H1 (cell line): ENCODE data around the gene SLC22A23. TPM values are rescaled to one million over a fixed set of nuclear protein-coding genes. Genes with fewer than 3 reads are reported as not detected.

Experiments used
- polyA plus RNA-seq, 7 experiments: library from polyadenylated mRNA; depleted of rRNA in 3 of 7; stranded (reverse) in 5 of 7; unstranded in 2 of 7; fragments of >200 nt in 5 of 7; fragments of 200-250 nt in 2 of 7; gene quantifications; 1 replicate in 5 of 7; 2 replicates in 1 of 7; 4 replicates in 1 of 7; pipeline versions ENCODE4 v1.2.1 to v1.2.3, GENCODE V29; 2011 to 2013; ENCODE audit warnings: missing spikeins in 2 of 7, mixed read lengths in 2 of 7
- total RNA-seq: library from RNA; stranded (reverse); fragmentation: NEBNext Ultra II Directional; extraction: Animal tissue kit (Norgen Biotek cat#: 25700); gene quantifications from 2 replicates; pipeline ENCODE4 v1.2.1, GENCODE V29; 2021
- TF ChIP-seq, protein P1 (sequence below): fragments of 300-600 bp; sonication (generic); IDR thresholded peaks from 2 replicates; pipeline ENCODE4 v1.7.1; 2012; ENCODE audit warnings: low read length, moderate library complexity, mild to moderate bottlenecking, inconsistent platforms; ENCODE audit not compliant: insufficient replicate concordance

The SLC22A23 gene
- total and polyA plus RNA-seq, 2 of the 8 experiments (the other 6 are each of a cell fraction or from before 2014, with no cell fraction given), result 9.9 to 38.4 TPM

DNA sequence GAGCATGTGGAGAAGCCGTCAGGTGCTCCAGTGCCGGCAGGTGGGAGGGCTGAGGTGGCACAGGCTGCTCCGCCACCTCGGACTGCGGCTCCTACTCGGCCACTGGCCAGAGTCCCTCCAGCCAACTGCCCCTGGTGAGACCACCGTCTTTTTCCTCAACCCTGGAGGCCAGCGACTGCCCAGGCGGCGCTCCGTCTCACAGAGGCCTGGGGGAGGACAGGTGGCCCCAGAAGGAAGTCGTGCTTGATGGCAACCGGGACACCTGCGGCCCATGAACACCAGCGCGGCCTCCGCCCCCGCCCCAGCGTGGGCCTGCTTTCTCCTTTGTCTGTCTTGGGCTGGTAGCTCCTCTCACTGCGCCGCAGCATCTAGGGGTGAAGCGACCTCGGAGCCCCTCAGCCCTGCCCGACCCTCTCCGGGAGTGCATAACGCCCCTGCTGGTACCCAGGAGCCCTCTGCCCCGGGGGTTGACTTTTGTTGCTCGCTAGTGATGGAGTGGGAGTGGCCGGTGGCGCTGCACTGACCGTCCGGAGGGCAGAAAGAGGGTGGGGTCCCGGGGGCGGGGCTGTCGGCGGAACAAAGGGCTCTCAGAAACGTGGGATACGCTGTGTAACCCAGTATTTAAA, 228.7 kb downstream of the SLC22A23 start (continued):
- TF ChIP-seq, protein P1, sequence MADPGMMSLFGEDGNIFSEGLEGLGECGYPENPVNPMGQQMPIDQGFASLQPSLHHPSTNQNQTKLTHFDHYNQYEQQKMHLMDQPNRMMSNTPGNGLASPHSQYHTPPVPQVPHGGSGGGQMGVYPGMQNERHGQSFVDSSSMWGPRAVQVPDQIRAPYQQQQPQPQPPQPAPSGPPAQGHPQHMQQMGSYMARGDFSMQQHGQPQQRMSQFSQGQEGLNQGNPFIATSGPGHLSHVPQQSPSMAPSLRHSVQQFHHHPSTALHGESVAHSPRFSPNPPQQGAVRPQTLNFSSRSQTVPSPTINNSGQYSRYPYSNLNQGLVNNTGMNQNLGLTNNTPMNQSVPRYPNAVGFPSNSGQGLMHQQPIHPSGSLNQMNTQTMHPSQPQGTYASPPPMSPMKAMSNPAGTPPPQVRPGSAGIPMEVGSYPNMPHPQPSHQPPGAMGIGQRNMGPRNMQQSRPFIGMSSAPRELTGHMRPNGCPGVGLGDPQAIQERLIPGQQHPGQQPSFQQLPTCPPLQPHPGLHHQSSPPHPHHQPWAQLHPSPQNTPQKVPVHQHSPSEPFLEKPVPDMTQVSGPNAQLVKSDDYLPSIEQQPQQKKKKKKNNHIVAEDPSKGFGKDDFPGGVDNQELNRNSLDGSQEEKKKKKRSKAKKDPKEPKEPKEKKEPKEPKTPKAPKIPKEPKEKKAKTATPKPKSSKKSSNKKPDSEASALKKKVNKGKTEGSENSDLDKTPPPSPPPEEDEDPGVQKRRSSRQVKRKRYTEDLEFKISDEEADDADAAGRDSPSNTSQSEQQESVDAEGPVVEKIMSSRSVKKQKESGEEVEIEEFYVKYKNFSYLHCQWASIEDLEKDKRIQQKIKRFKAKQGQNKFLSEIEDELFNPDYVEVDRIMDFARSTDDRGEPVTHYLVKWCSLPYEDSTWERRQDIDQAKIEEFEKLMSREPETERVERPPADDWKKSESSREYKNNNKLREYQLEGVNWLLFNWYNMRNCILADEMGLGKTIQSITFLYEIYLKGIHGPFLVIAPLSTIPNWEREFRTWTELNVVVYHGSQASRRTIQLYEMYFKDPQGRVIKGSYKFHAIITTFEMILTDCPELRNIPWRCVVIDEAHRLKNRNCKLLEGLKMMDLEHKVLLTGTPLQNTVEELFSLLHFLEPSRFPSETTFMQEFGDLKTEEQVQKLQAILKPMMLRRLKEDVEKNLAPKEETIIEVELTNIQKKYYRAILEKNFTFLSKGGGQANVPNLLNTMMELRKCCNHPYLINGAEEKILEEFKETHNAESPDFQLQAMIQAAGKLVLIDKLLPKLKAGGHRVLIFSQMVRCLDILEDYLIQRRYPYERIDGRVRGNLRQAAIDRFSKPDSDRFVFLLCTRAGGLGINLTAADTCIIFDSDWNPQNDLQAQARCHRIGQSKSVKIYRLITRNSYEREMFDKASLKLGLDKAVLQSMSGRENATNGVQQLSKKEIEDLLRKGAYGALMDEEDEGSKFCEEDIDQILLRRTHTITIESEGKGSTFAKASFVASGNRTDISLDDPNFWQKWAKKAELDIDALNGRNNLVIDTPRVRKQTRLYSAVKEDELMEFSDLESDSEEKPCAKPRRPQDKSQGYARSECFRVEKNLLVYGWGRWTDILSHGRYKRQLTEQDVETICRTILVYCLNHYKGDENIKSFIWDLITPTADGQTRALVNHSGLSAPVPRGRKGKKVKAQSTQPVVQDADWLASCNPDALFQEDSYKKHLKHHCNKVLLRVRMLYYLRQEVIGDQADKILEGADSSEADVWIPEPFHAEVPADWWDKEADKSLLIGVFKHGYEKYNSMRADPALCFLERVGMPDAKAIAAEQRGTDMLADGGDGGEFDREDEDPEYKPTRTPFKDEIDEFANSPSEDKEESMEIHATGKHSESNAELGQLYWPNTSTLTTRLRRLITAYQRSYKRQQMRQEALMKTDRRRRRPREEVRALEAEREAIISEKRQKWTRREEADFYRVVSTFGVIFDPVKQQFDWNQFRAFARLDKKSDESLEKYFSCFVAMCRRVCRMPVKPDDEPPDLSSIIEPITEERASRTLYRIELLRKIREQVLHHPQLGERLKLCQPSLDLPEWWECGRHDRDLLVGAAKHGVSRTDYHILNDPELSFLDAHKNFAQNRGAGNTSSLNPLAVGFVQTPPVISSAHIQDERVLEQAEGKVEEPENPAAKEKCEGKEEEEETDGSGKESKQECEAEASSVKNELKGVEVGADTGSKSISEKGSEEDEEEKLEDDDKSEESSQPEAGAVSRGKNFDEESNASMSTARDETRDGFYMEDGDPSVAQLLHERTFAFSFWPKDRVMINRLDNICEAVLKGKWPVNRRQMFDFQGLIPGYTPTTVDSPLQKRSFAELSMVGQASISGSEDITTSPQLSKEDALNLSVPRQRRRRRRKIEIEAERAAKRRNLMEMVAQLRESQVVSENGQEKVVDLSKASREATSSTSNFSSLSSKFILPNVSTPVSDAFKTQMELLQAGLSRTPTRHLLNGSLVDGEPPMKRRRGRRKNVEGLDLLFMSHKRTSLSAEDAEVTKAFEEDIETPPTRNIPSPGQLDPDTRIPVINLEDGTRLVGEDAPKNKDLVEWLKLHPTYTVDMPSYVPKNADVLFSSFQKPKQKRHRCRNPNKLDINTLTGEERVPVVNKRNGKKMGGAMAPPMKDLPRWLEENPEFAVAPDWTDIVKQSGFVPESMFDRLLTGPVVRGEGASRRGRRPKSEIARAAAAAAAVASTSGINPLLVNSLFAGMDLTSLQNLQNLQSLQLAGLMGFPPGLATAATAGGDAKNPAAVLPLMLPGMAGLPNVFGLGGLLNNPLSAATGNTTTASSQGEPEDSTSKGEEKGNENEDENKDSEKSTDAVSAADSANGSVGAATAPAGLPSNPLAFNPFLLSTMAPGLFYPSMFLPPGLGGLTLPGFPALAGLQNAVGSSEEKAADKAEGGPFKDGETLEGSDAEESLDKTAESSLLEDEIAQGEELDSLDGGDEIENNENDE, result no peak
- TF ChIP-seq, all 59 proteins: peak for 12
